MM.1S (cell line): Measurements from ENCODE around the gene TIGIT.
A peak's percentile ranks its signal among the peaks of the same experiment; 100 is the strongest.
"Not testable (repeated sequence)": the region's sequence is repeated elsewhere in the genome, so short reads cannot be mapped to it uniquely, and the experiment has no call there.

Source experiments
- DNase-seq: peaks from one replicate; pipeline ENCODE4 v3.0.0-alpha.2; 2015
- H2AFZ ChIP-seq: fragments of 300-600 bp; sonication (generic); 2 replicates; pipeline ENCODE4 v1.6.0; 2016; ENCODE audit warnings: antibody characterized with exemption, low read length
- H3F3A ChIP-seq: fragments of 300-600 bp; sonication (generic); 2 replicates; pipeline ENCODE4 v1.6.1; 2016; ENCODE audit warnings: mild to moderate bottlenecking, antibody characterized with exemption, low read length, moderate library complexity, mixed read lengths; ENCODE audit not compliant: insufficient read depth
- H3K27ac ChIP-seq: fragments of 300-600 bp; sonication (generic); 2 replicates; pipeline ENCODE4 v1.5.1; 2016; ENCODE audit warnings: mild to moderate bottlenecking, low read length
- H3K27me3 ChIP-seq: fragments of 300-600 bp; sonication (generic); replicated peaks from 2 replicates; pipeline ENCODE4 v1.6.0; 2016; ENCODE audit warnings: low read length; ENCODE audit not compliant: insufficient read depth
- H3K36me3 ChIP-seq: fragments of 300-600 bp; sonication (generic); replicated peaks from 2 replicates; pipeline ENCODE4 v1.6.1; 2016; ENCODE audit warnings: mild to moderate bottlenecking, low read length, mixed read lengths; ENCODE audit not compliant: insufficient read depth
- H3K4me1 ChIP-seq: fragments of 300-600 bp; sonication (generic); 2 replicates; pipeline ENCODE4 v1.6.1; 2016; ENCODE audit warnings: low read length, mixed read lengths
- H3K4me2 ChIP-seq: fragments of 300-600 bp; sonication (generic); 2 replicates; pipeline ENCODE4 v1.6.0; 2016; ENCODE audit warnings: low read depth, low read length
- H3K4me3 ChIP-seq: fragments of 300-600 bp; sonication (generic); 2 replicates; pipeline ENCODE4 v1.5.1; 2016; ENCODE audit warnings: low read length, mixed read lengths
- H3K79me2 ChIP-seq: fragments of 300-600 bp; sonication (generic); 2 replicates; pipeline ENCODE4 v1.6.1; 2016; ENCODE audit warnings: mixed run types, low read length, mixed read lengths
- H3K9ac ChIP-seq: fragments of 300-600 bp; sonication (generic); 2 replicates; pipeline ENCODE4 v1.6.1; 2016; ENCODE audit warnings: low read length, mixed read lengths
- H3K9me2 ChIP-seq: fragments of 300-600 bp; sonication (generic); replicated peaks from 2 replicates; pipeline ENCODE4 v1.6.1; 2016; ENCODE audit warnings: mild to moderate bottlenecking, low read length, mixed read lengths; ENCODE audit not compliant: insufficient read depth
- H3K9me3 ChIP-seq: fragments of 300-600 bp; sonication (generic); replicated peaks from 2 replicates; pipeline ENCODE4 v1.6.1; 2016; ENCODE audit warnings: mild to moderate bottlenecking, low read length, mixed read lengths; ENCODE audit not compliant: insufficient read depth
- H4K20me1 ChIP-seq: fragments of 300-600 bp; sonication (generic); 2 replicates; pipeline ENCODE4 v1.6.1; 2016; ENCODE audit warnings: mild to moderate bottlenecking, low read length, moderate library complexity, mixed read lengths; ENCODE audit not compliant: insufficient read depth
- EZH2 ChIP-seq: fragments of 300-600 bp; sonication (generic); optimal IDR thresholded peaks from 2 replicates; pipeline ENCODE3; 2017; ENCODE audit warnings: low read depth, mild to moderate bottlenecking, antibody characterized with exemption, low read length, mixed read lengths
- EZH2phosphoT487 ChIP-seq: fragments of 300-600 bp; sonication (generic); IDR thresholded peaks from 2 replicates; pipeline ENCODE4 v1.6.1; 2018; ENCODE audit warnings: antibody characterized with exemption, low read length
- TF ChIP-seq, protein P1 (sequence below): fragments of 300-600 bp; sonication (generic); IDR thresholded peaks from 2 replicates; pipeline ENCODE4 v1.5.1; 2016; ENCODE audit warnings: antibody characterized with exemption, low read length, mixed read lengths

The TIGIT gene

DNA sequence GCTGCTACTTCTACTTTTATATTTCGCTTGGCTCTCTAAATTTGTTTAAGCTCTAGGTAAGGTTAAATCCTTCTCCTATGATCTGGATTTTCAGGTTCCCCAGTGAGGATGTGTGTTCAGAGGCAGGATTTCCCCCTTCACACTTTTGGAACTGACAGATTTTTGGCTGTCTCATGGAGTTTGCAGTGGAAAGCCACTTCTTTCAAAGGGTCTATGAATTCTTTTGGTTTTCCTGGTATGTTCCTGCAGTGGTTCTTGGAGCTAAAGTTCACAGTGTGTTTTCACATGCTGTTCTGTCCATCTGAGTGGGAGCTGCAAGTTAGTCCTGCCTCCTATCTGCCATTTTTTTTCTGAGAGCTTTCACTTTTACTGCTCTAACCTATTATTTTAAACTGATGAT, 21.6 kb upstream of the TIGIT start:
- no peaks in the 10 kb centered on the region for H3F3A ChIP-seq
- no peak overlapping the region for H3K4me2 ChIP-seq
- no peaks in the 10 kb centered on the region for H3K79me2 ChIP-seq
- no peaks in the 10 kb centered on the region for H3K9me2 ChIP-seq
- H3K27ac ChIP-seq = no peak overlapping the region
- no peaks in the 10 kb centered on the region for H3K36me3 ChIP-seq
- DNase-seq = no peak
- TF ChIP-seq, protein P1, sequence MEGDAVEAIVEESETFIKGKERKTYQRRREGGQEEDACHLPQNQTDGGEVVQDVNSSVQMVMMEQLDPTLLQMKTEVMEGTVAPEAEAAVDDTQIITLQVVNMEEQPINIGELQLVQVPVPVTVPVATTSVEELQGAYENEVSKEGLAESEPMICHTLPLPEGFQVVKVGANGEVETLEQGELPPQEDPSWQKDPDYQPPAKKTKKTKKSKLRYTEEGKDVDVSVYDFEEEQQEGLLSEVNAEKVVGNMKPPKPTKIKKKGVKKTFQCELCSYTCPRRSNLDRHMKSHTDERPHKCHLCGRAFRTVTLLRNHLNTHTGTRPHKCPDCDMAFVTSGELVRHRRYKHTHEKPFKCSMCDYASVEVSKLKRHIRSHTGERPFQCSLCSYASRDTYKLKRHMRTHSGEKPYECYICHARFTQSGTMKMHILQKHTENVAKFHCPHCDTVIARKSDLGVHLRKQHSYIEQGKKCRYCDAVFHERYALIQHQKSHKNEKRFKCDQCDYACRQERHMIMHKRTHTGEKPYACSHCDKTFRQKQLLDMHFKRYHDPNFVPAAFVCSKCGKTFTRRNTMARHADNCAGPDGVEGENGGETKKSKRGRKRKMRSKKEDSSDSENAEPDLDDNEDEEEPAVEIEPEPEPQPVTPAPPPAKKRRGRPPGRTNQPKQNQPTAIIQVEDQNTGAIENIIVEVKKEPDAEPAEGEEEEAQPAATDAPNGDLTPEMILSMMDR = no peak
- TF ChIP-seq EZH2 (no peak), EZH2phosphoT487 (no peak)
- H2AFZ ChIP-seq = no peak overlapping the region
- H3K27me3 ChIP-seq = no peaks in the 10 kb centered on the region
- no peaks in the 10 kb centered on the region for H3K9me3 ChIP-seq
- H3K4me3 ChIP-seq = no peak overlapping the region
- H3K4me1 ChIP-seq = no peaks in the 10 kb centered on the region
- H4K20me1 ChIP-seq = no peaks in the 10 kb centered on the region
- no peak overlapping the region for H3K9ac ChIP-seq

DNA sequence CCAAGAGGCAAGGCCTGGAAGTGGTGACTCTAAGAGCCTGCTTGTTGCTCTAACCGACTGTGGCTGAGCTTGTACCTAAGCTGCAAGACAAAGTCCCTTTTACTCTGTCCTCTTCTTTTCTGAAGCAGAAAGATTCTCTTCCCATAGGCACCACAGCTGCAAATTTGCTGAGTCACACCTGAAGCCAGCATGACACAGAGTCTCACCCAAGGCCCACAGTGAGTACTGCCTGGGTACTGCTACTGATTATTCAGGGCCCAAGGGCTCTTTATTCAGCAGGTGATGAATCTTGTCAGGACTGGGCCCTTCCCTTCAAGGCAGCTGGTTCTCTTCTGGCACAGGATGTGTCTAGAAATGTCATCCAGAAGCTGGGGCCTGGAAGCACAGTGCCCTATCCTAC, 18.9 kb upstream of the TIGIT start:
- Histone ChIP-seq H3K4me2 (no peak overlapping the region), H3K4me1 (no peaks in the 10 kb centered on the region), H3F3A (no peaks in the 10 kb centered on the region), H3K27me3 (no peaks in the 10 kb centered on the region), H3K9me2 (no peaks in the 10 kb centered on the region), H2AFZ (no peak overlapping the region), H3K9ac (no peak overlapping the region), H3K9me3 (no peaks in the 10 kb centered on the region), H3K79me2 (no peaks in the 10 kb centered on the region), H3K27ac (no peak overlapping the region), H3K36me3 (no peaks in the 10 kb centered on the region), H4K20me1 (no peaks in the 10 kb centered on the region), H3K4me3 (no peak overlapping the region)
- TF ChIP-seq, protein P1 = no peak
- TF ChIP-seq EZH2 (no peak), EZH2phosphoT487 (no peak)
- DNase-seq = peak; percentile 32

DNA sequence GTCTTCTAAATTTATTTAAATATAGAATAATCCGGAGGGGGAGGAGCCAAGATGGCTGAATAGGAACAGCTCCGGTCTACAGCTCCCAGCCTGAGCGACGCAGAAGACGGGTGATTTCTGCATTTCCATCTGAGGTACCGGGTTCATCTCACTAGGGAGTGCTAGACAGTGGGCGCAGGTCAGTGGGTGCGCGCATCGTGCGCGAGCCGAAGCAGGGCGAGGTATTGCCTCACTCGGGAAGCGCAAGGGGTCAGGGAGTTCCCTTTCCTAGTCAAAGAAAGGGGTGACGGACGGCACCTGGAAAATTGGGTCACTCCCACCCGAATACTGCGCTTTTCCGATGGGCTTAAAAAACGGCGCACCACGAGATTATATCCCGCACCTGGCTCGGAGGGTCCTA, 17.0 kb upstream of the TIGIT start:
- H3K4me3 ChIP-seq, DNase-seq, H3K4me1 ChIP-seq, H3K4me2 ChIP-seq, H3K36me3 ChIP-seq, H2AFZ ChIP-seq, H4K20me1 ChIP-seq, H3F3A ChIP-seq, H3K9me3 ChIP-seq, H3K27ac ChIP-seq, H3K27me3 ChIP-seq, H3K9me2 ChIP-seq, H3K79me2 ChIP-seq, H3K9ac ChIP-seq: not testable (repeated sequence)

DNA sequence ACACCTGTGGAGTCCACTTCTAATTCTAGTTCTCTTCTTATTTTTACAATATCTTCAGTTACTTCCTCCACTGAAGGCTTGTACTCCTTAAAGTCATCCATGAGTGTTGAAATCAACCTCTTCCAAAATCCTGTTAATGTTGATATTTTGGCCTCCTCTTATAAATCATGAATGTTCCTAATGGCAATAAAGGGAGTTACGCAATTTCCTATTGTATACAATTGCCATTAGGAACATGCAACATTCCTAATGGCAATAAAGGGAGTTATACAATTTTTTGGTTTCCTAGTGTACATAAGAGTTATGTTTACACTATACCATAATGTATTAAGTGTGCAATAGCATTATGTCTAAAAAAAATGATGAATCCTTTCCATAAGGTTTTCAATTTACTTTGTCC, 9.2 kb upstream of the TIGIT start:
- no peak overlapping the region for H3K27ac ChIP-seq
- no peak overlapping the region for H3K4me2 ChIP-seq
- no peaks in the 10 kb centered on the region for H4K20me1 ChIP-seq
- DNase-seq = no peak
- H3K9me3 ChIP-seq = no peaks in the 10 kb centered on the region
- no peaks in the 10 kb centered on the region for H3K27me3 ChIP-seq
- TF ChIP-seq EZH2 (no peak), EZH2phosphoT487 (no peak)
- TF ChIP-seq, protein P1 = no peak
- H3K4me1 ChIP-seq = no peaks in the 10 kb centered on the region
- H3K9ac ChIP-seq = no peak overlapping the region
- no peaks in the 10 kb centered on the region for H3K36me3 ChIP-seq
- no peak overlapping the region for H3K4me3 ChIP-seq
- H2AFZ ChIP-seq = no peak overlapping the region
- H3F3A ChIP-seq = no peaks in the 10 kb centered on the region
- H3K79me2 ChIP-seq = no peaks in the 10 kb centered on the region
- H3K9me2 ChIP-seq = no peaks in the 10 kb centered on the region
